HG03159 (cell line): ENCODE data around the gene ALDOC.

Source experiments
- ATAC-seq: cut with Tn5 transposase; IDR thresholded peaks from one replicate; pipeline ENCODE4 v1.9.1; 2021; ENCODE audit warnings: mild to moderate bottlenecking, moderate library complexity; ENCODE audit not compliant: unreplicated experiment

ALDOC gene

DNA sequence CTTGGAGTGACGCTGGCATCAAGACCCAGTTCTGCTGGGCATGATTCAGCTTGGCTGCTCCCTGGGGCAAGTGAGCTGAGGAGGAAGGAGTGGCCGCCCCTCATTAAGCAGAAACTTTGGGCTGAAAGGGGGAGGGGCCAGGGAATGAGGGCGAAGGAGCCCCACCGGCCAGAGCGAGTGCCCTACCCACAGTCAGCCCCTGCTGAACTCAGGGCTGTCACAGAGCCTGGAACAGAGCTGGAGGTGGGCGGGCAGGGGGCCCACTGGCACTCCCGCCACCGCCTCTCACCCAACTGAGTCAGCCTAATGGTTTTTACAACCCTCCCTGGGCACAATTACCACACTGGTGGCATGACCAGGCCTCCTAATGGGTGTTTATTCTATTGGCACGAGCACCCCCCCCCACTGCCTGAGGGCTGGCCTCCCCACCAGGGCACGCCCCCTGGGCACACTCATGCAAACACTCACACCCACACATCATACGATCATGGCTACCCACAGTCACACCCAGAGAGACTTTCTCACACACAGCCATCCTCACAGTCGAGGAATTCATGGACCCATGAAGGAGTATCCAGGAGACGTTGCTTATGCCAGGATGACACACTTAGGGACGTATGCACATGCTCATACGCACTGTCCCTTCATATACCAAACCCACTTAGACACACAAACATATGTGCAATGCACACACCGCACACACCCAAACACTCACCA lies 43.4 kb downstream of the ALDOC start:
- ATAC-seq, result no peak

DNA sequence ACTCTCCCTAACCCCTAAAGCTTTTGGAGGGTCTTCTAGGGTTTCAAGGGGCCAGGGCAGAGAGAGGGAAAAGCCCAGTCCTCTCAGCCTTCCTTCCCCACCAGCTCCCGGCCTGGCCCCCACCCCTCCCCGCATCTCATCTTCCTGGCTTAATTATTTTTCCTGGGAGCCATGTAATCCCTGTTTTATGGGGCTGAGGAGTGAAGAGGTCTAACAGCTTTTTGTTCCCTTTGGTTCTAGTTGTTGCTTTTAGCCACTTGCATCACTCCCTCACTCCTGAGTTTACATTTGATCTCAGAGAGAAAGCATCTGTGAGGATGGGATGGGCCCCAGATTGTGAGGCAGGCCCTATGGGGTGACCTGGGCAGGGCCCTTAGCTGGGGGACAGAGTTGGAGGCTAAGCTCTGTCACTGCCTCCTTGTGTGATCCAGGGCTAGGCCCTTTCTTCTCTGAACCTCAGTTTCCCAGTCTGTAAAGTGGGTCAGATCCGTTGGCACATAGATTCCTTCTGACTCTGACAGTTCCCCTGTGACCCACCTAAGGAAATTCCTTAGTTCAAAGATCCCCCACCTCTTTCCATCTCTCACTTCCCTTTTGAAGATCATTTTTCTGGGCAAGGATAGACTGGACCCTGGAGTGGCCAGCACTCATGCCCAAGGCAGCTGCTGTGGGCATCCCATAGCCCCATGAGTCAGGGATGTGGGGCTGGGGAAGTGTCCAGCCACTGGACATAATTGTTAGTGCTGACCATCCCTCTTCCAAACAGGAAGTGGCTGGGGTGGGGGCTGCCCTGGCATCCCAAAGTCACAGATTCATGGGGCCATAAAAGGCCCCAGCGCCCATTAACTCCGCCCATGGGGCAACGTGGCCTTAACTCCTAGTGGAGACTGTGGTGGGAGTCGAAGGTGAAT lies 44.4 kb downstream of the ALDOC start:
- no peak for ATAC-seq

DNA sequence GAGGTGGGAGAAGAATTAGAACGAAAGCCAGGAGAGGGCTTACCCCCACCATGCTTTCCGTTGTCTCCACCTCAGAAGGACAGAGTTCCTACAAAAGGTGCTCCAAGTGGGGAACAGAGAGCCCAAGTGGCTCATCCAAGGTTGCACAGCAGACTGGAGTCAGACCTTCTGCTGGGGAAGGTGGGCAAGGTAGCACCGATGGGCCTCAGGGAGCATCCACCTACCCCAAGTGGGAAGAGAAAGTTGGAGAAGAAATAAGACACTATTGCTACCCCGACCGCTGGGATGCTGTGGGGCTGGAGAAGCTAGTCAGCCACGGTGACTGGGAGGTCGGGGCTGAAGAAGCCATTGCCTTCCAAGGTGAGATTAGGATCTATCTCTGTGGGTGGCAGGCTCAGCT lies 45.8 kb downstream of the ALDOC start:
- no peak for ATAC-seq

DNA sequence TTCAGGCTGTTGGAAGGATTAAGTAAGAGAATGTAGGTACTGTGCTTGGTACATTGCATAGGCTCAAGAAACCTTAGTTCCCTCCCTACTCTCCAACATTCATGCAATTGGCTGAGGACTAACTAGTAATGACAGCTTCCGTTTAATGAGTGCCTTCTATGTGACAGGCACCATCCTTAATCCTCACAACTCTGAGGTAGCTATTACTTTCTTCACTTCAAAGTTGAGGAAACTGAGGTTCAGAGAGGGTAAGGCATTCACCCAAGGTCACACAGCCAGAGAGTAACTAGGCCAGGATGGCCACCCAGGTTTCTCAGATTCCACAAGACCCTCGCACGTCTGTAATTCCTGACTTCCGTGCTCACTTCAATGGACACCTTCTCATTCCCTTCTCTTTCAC lies 46.4 kb downstream of the ALDOC start:
- no peak for ATAC-seq

DNA sequence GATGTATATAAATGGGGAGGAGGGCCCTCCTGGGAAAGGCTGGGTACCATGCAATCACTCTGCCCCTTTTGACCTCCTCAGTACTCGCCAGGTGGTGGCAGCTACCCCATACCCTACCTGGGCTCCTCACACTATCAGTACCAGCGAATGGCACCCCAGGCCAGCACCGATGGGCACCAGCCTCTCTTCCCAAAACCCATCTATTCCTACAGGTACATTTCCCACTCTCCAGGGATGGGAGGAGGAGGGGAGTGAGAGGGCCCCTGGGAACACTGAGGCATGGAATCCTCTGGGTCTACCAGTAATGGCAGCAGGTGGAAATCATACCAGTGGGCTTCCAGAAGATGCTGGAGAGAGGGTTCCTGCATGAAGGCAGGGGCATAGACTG lies 47.7 kb downstream of the ALDOC start:
- ATAC-seq, result no peak

DNA sequence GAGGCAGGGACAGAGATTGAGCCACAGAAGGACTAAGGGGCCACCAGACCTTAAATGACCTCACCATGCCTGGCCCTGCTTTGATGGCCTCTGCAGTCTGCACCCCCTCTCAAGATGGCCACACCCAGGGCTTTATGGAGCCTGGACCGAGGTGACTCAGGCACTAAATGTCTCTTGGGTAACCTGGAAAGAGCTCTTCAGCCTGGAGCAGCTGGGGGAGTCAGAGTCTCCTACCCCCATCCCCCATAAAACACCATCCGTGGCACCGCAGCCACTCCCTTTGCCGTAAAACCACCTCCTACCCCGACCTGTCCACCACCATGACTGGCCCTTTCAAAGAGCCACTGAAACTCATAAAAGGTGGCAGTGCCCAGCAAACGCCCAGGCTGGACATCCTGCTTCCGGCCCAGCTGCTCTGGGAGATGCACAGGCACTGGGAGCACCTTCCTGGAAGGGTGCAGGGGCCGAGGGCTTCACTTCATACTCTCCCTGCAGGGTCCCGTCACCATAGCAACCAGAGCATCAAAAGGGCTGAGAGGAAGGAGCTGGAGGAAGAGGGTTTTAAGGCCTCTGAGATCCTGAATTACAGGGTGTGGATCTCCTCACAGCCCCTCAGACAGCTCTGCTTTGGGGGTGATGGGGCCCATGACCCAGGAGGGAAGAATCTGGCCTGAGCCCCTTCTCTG lies 48.2 kb downstream of the ALDOC start:
- no peak for ATAC-seq

DNA sequence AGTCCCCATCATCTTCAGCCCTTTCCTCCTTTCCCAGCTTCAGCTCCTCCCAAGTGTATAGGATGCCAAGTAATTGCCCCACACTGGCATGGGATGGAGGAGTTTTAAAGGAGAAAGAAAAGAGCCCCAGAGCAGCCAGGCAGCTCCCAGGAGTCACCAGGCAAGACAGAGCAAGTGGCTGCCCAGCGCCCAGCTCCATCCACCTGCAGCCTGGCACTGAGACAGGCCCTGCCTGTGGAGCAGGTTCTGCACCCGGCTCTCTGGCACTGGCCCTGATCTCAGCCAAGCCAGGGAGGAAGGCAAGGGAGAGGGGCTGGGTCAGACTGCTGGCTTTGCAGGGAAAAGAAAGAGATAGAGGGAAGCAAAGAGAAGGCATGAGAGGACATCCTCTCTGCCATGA lies 48.8 kb downstream of the ALDOC start:
- ATAC-seq, result no peak

DNA sequence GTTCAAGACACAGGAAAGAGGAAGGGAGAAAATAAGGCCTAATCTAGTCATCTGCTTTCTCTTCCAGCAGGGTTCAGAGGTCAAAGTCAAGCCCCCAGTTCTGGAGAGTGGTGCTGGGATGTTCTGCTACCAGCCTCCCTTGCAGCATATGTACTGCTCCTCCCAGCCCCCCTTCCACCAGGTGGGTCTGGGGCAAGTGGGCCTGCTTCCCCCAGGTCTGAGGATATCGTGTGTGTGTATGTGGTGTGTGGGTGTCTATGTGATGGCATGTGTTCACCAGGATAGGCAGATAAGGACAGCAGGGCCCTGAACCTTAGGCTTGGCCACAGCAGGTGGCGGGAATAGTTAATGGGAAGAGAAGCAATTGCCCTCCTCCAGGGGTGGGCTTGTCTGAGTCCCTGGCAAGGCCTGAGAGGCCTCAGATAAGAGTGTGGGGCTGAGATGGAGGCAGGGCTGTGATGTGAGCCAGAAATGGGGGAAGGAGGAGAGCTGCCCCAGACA lies 49.5 kb downstream of the ALDOC start:
- ATAC-seq, result no peak

DNA sequence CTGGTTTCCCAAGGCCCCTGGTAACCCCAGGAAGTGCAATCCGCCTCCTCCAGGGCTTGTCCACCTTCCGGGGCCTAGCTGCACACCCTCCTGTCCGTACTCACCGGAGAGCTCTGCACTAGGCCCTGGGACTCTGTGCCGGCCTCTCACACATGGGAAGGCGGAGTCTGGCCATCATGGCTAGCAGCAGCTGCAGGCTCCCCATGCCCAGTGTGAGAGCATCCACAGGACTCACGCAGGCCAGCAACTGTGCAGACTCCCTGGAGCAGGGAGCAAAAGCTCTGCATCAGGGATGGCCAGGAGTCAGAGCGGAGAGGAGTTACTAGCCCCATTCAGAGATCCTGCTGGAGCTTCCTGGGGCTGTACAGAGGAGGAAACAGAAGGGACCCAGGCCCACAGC lies 50.3 kb downstream of the ALDOC start:
- ATAC-seq, result no peak

DNA sequence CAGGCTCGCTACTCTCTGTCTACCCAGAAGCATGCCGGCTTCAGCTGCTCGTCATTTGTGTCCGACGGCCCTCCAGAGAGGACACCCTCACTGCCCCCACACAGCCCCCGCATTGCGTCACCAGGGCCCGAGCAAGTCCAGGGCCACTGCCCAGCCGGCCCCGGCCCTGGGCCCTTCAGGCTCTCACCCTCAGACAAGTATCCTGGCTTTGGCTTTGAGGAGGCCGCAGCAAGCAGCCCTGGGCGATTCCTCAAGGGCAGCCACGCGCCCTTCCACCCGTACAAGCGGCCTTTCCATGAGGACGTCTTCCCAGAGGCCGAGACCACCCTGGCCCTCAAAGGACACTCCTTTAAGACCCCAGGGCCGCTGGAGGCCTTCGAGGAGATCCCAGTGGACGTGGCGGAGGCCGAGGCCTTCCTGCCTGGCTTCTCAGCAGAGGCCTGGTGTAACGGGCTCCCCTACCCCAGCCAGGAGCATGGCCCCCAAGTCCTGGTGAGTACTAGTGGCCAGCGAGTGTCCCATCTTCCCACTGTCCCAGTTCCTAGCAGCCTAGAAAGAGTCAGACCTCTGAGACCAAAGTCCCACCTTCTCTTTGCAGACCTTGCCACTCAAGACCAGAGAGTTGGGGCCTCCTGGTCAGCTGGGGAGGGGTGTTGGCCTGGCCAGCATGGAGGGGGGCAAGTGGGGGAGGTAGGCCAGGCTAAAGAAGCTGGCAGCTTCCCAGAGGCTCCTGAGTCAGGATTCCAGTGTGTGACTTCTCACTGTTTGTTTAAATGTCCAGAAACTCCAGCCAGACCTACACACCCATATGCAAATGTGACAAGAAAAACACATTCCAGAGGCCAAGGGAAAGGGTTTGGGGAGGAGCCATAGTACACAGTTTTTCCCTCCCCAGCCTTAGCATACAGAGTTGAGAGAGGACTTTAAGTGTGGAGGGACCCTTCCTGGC lies 51.9 kb downstream of the ALDOC start:
- no peak for ATAC-seq

DNA sequence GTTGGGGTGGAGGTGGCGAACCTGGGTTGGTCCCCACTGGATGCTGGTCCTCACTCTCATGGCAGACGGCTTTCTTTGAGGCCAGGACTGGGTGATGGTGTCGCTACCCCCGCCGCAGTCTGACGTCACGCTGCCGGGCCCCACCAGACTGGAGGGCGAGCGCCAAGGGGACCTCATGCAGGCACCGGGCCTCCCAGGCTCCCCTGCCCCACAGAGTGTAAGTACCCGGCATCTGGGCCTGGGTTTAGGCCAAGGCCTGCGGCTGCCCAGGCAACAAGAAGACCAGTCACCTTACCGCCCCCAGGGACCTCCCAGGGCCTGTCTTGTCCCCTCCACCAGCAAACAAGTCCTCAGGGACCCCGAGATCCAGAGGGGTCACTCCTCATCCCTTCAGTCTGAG lies 52.8 kb downstream of the ALDOC start:
- no peak for ATAC-seq

DNA sequence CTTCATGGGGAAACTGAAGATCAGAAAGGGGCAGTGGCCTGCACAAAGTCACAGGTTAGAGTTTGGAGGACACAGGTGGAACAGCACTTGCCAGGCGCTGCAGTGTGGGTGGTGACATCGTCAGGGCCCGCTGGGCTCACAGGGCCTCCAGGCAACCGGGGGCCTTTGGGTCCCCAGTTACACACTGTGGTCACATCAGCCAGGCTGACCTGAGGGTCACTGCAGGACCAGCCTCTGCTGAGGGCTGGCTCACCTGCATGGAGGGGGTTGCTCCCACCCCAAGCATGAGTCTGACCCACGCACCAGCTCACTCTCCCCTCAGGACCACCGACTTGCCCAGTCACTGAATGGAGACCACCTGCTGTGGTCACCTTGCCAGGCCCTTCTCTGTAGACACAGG lies 53.5 kb downstream of the ALDOC start:
- ATAC-seq, result no peak
